B cell (primary cell): ENCODE measurements around the gene RNASE7.

Experiments used
- CTCF ChIP-seq: fragments of 200-600 bp; IDR thresholded peaks from one replicate; pipeline ENCODE4 v1.8.0; 2022; ENCODE audit warnings: antibody characterized with exemption, mild to moderate bottlenecking
- EZH2 ChIP-seq: IDR thresholded peaks from 2 replicates; pipeline ENCODE4 v1.6.1; 2012; ENCODE audit warnings: borderline replicate concordance, low read depth, mild to moderate bottlenecking, moderate library complexity, low read length; ENCODE audit not compliant: insufficient read depth, poor library complexity, severe bottlenecking

- no peak for TF ChIP-seq EZH2
- TF ChIP-seq CTCF: no peak
Observed at GRCh38 chr14:21072031-21072473, 29.9 kb downstream of the RNASE7 start.
